ENCODE measurements around the gene PPP4R1. TPM values are rescaled to one million over a fixed set of nuclear protein-coding genes. Genes with fewer than 3 reads are reported as not detected.

PPP4R1 gene
- total RNA-seq, 1 donor from 2014 or later, result 137 TPM

DNA sequence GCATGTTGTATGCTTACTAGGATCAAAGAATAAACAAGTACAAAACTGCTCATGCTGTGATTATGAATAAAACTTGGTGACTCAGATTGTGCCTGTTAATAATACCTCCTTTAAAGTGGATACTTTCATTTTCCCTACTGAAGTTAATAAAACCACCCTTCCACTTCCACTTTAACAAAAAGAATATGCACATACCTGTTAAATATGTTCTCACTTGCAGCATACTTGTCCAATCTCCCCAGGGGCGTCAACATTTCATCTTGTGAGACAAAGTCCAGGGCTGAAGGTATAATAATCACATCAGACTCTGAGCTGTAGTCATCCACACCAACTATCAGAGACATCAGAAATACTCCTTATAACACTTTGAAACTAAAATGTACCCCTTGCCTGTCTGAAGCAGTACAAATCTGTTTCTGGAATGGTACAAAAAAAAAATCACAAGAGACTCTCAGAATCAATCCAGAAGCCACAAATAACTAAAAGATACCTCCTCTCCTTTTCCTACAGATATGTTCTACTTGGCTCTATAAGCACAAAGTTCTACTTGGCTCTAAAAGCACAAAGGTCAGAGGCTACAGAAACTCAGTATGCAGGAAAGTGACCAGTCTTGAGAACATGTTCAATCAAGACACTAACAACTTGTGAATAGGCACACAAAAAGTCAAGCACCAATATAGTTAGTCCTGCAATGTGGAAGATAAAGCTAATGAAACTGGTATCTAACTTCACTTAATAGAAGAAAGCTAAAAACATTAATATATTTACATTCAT lies 19.3 kb downstream of the PPP4R1 start:
- no peak for DNase-seq (ENCODE audit: low read depth, low spot score)

DNA sequence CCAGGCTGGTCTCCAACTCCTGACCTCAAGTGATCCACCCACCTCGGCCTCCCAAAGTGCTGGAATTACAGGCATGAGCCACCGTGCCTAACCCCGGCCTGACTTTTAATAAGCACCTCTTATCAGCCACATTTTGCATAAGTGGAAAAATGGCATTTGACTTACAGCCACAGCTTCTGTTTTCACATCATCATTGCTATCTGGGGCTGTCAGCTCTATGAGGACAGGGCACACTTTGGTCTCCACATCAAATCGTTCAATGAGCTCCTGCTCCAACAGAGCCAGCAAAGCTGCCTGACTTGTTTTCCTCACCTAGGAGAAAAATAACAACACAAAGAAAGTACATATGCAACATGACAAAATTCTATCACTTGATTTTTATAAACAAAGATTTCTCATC lies 26.4 kb downstream of the PPP4R1 start:
- DNase-seq (ENCODE audit: low read depth, low spot score), result no peak

DNA sequence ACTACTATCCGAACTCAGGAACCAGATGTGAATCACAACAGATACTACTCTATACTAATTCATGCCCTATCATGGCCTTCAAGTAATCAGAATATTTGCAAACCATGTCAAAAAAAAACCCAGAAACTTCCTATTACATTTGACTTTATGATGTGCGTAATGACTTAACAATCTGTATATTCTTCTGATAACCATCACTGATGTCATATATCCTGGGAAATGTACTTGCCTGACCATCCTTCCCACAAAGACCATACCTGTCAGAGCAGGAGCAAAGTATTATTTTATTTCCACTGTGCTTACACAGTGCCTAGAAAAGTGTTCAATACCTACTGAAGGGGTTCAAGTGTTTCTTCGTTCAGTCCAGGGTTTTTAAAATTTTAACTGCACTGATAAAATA lies 27.5 kb downstream of the PPP4R1 start:
- DNase-seq (ENCODE audit: low read depth, low spot score), result no peak

DNA sequence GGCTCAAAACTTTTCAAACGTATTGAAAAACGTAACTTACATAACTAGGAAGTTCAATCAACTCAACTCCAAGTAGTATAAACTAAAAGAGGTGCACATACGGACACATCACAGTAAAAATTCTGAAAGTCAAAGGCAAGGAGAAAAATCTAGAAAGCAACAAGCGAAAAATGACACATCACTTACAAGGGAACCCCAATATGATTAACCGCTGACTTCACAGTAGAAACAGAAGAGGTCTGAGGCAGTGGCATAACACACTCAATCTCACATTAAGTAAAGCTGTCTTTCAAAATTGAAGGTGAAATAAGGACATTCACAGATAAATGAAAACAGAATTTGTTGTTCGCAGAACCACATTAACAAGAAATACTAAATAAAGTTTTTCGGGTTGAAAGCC lies 32.7 kb downstream of the PPP4R1 start:
- no peak for DNase-seq (ENCODE audit: low read depth, low spot score)

DNA sequence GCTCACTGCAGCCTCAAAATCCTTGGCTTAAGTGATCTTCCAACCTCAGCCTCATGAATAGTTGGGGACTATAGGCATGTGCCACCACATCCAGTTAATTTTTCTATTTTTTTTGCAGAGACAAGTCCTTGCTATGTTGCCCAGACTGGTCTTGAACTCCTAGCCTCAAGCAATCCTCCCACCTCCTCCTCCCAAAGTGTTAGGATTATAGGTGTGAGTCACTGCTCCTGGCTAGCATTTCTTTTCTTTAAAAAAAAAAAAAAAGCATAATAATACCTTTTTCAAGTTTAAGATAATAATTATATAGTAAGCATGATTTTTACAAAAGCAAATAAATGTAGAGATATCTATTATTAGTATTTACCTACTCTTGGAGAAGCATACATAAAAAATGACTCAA lies 36.1 kb downstream of the PPP4R1 start:
- no peak for DNase-seq (ENCODE audit: low read depth, low spot score)

DNA sequence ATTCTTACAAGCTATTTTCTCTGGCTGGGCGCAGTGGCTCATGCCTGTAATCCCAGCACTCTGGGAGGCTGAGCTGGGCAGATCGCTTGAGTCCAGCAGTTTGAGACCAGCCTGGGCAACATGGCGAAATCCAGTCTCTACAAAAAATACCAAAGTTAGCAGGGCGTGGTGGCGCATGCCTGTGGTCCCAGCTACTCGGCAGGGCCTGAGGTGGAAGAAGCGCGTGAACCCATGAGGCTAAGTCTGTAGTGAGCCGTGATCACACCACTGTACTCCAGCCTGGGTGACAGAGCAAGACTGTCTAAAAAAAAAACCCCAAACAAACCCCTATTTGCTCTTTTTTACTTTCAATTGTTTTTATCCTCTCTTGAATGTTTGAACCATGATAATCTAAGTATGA lies 37.0 kb downstream of the PPP4R1 start:
- no peak for DNase-seq (ENCODE audit: low read depth, low spot score)

DNA sequence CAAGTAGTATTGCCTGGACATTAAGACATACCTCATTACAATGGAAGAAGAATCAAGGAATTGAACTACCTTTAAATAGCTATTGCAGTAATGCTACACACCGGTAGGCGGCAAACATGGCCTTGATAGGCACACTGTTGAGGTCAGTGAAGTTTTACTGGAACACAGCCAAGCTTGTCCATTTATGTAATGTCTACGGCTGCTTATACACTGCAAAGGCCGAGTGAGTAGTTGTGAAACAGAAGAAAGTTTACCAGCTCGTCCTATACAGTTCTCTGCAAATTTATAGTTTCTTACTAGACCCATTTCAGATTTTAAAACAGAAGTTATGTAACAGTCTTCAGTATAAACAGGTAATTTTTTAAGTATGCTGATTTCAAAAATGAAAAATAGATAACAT lies 38.8 kb downstream of the PPP4R1 start:
- DNase-seq (ENCODE audit: low read depth, low spot score), result peak; percentile 95

DNA sequence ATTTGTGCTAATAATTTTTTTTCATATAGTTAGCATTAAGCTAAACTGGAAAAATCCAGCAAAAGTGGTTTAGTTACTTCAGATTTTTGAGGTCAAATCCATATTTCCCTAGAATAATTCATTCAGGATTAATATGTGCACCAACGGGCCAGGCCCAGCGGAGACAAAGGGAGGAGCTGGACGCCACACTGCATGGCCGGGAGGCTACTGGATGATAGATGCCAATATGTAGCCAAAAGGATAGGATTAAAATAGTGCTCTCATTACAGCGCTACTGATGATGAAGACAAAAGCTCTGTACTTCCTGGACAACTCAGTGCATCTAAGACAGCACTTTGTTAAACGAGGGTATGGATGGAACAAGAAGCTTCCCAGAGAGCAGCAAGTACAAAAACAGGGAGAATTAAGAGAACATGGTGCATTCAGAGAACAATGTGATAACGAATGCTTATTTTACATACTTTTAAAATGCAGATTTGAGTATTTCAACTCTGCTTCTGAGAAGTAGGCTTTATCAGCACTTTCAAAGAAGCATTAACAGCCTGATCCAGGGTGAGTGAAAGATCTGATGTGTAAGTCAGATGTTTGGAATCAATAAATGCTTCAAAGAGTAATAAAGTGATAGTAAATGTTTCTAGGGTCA lies 39.8 kb downstream of the PPP4R1 start:
- DNase-seq (ENCODE audit: low read depth, low spot score), result no peak

DNA sequence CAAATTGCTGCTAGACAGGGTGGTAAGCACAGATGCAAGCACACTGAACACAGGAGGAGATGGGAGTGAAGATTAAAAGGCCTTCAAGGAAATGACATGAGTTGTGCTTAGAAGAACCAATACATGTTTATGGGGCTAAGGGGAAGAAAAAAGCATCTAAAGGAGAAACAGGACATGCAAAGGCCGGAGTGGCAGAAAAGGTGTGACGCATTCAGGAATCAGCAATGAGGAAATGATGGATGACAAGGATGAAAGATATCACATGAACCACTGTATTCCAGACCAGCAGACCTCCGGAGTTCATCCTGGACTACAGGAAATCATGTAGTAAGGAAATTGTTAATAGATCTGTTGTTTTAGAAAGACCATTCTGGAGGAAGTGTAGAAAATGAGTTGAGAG lies 42.8 kb downstream of the PPP4R1 start:
- DNase-seq (ENCODE audit: low read depth, low spot score), result peak; percentile 66

DNA sequence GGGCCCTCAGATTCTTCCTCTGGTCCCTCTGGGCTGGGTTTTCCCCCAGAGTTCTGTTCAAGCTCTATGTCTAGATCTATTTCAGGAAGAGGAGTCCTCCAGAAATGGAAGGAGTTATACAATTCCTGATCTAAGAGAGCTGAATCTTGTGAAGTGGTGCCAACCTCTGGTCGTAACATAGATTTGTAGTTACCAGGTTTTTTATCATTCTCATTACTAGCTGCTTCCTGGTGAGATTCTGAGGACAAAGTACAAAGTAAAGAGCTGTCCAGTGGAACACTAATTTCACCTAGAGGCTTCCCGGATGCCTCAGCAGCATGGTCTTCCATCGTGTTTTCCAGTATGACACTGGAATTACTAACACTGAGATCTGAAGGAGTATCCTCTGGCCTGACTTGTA lies 44.1 kb downstream of the PPP4R1 start:
- DNase-seq (ENCODE audit: low read depth, low spot score), result no peak

DNA sequence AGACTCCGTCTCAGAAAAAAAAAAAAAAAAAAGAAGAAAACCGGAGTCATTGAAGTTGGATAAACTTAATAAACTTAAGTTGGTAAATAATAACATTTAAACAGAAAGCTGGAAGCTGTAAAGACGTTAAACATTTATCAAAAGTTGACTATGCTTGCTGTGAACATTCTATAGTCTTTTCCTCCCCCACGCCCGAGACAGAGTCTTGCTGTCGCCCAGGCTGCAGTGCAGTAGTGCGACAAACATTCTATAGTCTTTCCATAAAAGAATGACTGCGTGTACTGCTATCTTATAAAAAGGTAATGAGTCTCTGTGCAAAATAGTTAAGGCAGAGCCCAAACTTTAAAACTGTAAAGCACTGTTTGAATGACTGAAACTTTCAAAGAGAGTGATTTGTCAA lies 45.2 kb downstream of the PPP4R1 start:
- no peak for DNase-seq (ENCODE audit: low read depth, low spot score)

DNA sequence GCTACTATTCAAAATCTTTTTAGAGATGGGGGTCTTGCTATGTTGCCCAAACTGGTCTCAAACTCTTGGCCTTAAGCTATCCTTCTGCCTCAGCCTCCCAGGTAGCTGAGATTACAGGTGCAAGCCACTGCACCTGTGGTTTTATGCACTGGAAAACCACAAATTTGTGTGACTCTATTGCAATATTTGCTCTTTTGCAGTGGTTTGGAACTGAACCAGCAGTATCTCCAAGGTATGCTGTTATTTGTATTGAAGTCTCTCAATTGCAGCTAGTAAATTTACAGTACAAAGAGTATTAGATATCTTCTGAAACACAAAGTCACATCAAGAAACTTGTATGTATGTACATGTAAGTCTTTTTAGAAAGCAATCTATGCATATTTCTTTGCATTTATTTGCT lies 46.2 kb downstream of the PPP4R1 start:
- DNase-seq (ENCODE audit: low read depth, low spot score), result no peak

DNA sequence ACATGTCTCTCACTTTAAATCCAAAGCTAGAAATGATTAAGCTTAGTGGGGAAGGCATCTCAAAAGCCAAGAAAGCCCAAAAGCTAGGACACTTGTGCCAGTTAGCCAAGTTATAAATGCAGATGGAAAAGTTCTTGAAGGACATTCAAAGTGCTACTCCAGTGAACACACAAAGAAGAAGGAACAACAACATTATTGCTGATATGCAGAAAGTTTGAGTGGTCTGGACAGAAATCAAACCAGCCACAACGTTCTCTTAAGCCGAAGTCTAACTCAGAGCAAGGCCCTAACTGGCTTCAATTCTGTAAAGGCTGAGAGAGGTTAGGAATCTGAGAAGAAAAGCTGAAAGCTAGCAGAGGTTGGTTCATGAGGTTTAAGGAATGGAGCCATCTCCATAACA lies 49.0 kb downstream of the PPP4R1 start:
- DNase-seq (ENCODE audit: low read depth, low spot score), result no peak

DNA sequence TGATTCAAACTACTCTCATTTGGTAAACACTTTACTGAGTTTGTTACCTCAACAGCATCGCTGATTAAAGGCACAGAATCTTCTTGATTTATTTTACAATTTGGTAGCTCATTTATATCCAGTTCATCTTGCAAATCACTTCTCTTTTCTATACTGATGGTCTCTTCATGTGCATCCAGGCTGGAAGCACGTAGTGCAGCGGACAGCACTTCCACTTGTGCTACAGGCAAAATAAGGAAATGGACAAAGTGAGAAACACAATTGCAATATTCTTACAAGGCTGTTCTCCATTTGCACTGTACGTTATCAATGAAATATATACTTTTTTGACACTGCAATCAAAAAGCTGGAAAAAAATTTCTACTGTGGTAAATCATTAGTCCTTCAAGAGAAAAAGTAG lies 51.0 kb downstream of the PPP4R1 start:
- no peak for DNase-seq (ENCODE audit: low read depth, low spot score)

DNA sequence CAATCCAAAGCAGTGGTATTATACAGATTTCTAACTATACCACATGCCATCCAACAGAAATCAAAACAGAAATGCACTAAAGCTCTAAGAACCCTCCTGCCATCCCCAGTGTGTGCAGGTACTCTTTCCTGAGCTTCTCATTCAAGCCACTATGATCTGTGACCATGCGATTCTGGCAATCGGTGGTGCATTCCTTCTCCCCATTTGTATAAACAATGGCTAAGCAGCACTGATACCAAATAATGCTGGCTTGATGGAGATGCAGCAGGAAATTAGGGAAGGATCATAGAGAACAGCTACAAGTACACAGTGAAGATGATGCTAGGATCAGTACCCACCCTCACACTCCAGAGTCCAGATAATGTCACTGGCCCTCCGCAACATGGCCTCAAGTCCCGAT lies 51.8 kb downstream of the PPP4R1 start:
- no peak for DNase-seq (ENCODE audit: low read depth, low spot score)

DNA sequence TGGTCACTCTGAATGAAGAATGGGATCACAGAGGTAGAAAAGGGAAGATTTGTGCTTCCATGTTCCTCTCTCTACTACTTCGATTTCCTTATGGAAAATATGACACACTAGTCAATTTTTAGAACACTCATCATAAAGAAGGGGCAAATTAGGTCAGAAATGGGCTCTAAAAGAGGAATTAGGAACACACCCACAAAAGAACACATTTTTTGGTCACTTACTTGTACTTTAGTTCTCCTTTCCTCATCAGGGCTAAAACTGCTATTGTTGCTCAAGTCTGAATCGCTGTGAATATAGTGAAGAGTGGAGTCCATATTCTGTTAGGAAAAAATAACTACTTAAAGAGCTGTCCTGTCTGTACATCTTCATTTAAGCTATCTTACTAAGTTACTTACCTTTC lies 52.6 kb downstream of the PPP4R1 start:
- no peak for DNase-seq (ENCODE audit: low read depth, low spot score)

DNA sequence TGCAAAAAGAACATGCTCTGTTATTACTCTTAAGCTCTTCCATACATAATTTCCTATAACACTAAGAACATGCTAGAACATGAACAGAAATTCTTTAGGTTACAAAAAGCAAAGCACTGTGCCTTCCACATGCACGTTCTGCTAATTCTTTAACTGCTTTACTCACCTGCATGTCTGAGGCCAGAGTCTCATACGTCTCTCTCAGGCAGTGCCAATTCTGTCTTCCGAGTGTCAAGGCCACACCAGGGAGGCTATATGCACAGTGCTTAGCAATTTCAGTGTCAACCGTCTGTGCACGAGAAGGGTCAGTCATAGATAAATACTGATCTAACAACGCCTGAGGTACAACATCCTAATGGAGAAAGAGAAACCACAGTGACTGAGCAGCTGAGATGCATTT lies 55.1 kb downstream of the PPP4R1 start:
- no peak for DNase-seq (ENCODE audit: low read depth, low spot score)

DNA sequence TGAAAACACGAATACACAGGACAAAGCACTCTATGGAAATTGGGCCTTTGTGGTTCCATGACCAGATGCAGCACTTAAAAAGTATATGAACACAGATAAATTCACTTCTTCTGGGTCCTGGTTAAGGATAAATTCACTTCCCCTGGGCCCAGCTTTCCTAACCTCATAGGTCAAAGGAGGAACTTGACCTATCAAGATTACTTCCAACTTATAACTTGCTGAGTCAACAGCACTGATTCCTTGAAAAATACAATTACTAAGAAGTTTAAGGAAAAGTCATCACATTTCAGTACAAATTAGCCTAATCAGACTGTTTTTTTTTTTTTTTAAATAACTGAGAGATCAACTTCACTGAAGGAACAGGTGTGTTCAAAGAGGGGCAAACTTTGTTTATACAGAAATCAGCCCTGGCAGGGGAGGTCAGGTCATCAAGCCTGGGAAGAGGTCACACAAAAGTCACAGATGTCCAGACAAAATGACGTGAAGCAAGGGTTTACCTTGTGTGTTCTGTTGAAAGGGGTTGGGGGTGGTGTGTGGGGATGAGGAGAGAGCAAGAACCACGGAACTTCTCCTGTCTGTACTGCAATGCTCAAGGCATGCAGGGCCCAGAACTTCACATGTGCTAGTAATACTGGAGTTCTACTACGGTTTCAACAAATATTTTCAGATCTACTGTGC lies 55.8 kb downstream of the PPP4R1 start:
- DNase-seq (ENCODE audit: low read depth, low spot score), result no peak

DNA sequence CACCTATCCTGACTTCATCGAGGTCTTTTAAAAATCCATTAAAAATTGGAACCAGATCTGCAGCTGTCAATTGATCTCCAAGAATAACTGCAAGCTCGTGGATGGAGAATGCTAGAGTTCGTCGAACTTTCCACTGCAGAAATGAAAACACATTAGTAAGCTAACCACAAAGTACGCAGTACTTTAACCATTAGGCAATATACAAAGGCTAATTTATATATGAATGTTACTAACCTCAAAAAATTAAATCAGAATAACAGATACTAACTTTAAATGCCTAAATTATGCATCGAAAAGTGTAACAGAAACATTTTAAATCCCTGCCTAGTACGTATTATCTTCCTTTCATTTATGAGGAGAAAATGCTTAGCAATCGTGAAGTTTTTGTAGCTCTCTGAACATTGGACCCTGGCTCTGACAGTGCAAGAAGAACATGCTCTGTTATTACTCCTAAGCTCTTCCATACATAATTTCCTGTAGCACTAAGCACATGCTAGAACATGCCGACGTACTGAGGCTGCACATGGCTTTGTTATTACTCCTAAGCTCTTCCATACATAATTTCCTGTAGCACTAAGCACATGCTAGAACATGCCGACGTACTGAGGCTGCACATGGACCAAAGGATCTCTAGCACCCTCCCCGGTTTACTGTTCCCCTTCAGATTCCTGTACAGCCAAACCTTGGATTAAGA lies 57.0 kb downstream of the PPP4R1 start:
- DNase-seq (ENCODE audit: low read depth, low spot score), result no peak

DNA sequence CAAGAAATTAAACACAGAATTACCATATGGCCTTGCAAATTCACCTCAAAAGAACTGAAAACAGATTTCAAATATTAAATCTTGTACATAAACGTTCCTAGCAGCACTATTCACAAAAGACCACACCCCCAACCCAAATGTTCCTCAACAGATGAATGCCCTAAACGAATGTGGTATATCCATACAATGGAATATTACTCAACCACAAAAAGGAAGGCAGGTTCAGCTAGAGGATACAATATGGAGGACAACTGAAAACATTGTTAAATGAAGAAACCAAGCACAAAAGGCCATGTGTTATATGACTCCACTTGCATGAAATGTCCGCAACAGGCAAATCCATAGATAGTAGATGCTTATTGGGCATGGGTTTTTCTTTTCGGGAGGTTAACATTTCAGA lies 61.7 kb downstream of the PPP4R1 start:
- DNase-seq (ENCODE audit: low read depth, low spot score), result no peak

DNA sequence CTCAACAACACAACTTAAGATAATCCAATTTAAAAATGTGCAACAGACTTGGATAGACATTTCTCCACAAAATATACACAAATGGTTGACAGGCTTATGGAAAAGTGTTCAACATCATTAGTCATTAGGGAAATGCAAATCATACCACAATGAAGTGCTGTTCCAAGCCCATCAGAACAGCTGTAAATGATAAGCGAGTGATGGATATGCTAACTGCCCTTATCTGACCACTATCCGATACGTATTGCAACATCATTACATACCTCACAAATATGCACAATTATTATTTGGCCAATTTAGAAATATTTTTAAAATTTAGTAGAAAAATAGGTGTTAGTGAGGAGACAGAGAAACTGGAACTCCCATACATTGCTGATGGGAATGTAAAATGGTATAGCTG lies 62.2 kb downstream of the PPP4R1 start:
- no peak for DNase-seq (ENCODE audit: low read depth, low spot score)

DNA sequence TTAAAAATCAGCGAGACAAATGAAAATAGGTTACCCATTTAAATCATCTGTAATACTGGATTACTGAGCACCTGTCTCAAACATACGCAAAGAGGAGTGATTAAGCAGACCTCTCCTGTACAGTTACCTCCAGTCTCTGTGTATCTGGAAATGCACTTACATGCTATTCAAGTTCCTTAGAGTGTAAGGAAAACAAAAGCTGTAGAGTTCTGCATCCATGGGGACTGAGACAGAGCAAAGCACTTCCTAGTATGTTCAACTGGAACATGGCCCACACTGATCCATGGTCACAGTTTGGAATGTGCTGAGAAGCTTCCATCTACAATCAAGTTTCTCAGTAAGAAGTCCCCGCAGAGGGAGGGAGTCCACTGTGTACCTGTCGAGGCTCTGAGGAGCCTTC lies 63.9 kb downstream of the PPP4R1 start:
- DNase-seq (ENCODE audit: low read depth, low spot score), result no peak

All from pulmonary artery endothelial cell (primary cell).